A549 (cell line): ENCODE measurements around the gene XKR7. TPM values are rescaled to one million over a fixed set of nuclear protein-coding genes. Genes with fewer than 3 reads are reported as not detected.

Experiments used
- ATAC-seq, 2 experiments: fragments of 200-7000 bp in 1 of 2; fragments of >200 bp in 1 of 2; cut with Nextera tagmentation in 1 of 2; cut with Tn5 transposase in 1 of 2; 3 replicates each; pipeline versions ENCODE4 v1.8.0 to v1.9.1; 2018 to 2020; ENCODE audit warnings: mild to moderate bottlenecking in 1 of 2, moderate library complexity in 1 of 2
- CTCF ChIA-PET: fragments of 300-600 bp; sonication (Branson Sonifier 250); formaldehyde crosslinking; extraction: SDS; loops from one replicate; lab custom pipeline; 2021; ENCODE audit warnings: antibody characterized with exemption, inconsistent platforms; lab: Yijun Ruan, JAX
- POLR2A ChIA-PET: fragments of 350-600 bp; formaldehyde crosslinking; extraction: SDS; loops from one replicate; lab custom pipeline; 2021; ENCODE audit warnings: antibody characterized with exemption, inconsistent platforms; lab: Yijun Ruan, JAX
- DNase-seq, 2 experiments: peaks; one replicate each; pipeline versions ENCODE4 v3.0.0 to v3.0.0-alpha.2; 2011 to 2016; ENCODE audit warnings: low read depth in 1 of 2, low spot score in 1 of 2
- FAIRE-seq: peaks from 2 replicates; lab custom pipeline; 2011; peaks lifted over from hg19 to GRCh38; lab: Jason Lieb, UNC
- H3K27ac ChIP-seq, 2 experiments: fragments of >200 bp; sonication (Bioruptor Twin); formaldehyde crosslinking; 3 replicates each; pipeline ENCODE4 v1.5.1; 2016 to 2017
- H3K4me1 ChIP-seq: fragments of >200 bp; sonication (Bioruptor Twin); formaldehyde crosslinking; 3 replicates; pipeline ENCODE4 v1.6.1; 2016
- H3K4me2 ChIP-seq: fragments of >200 bp; sonication (Bioruptor Twin); formaldehyde crosslinking; 3 replicates; pipeline ENCODE4 v1.6.1; 2016
- H3K4me3 ChIP-seq: fragments of >200 bp; sonication (Bioruptor Twin); formaldehyde crosslinking; 3 replicates; pipeline ENCODE4 v1.5.1; 2016
- H3K9me3 ChIP-seq: fragments of >200 bp; sonication (Bioruptor Twin); formaldehyde crosslinking; 3 replicates; pipeline ENCODE4 v1.6.1; 2016
- BCL3 ChIP-seq: fragments of >200 bp; sonication (Bioruptor Twin); formaldehyde crosslinking; IDR thresholded peaks from 3 replicates; pipeline ENCODE4 v1.6.1; 2016
- BHLHE40 ChIP-seq: IDR thresholded peaks from 2 replicates; pipeline ENCODE4 v1.6.1; 2012; ENCODE audit warnings: low read depth, low read length, inconsistent platforms
- CHD2 ChIP-seq: fragments of 150-350 bp; IDR thresholded peaks from 2 replicates; pipeline ENCODE4 v1.6.1; 2014; ENCODE audit warnings: low read length; ENCODE audit not compliant: partially characterized antibody
- EP300 ChIP-seq, 2 experiments: fragments of >200 bp; sonication (Bioruptor Twin); formaldehyde crosslinking; IDR thresholded peaks; 2 replicates in 1 of 2; 3 replicates in 1 of 2; pipeline ENCODE4 v1.6.1; 2016 to 2017
- HES2 ChIP-seq: fragments of >200 bp; sonication (Bioruptor Twin); formaldehyde crosslinking; IDR thresholded peaks from 2 replicates; pipeline ENCODE4 v1.6.1; 2016
- HOXA7 ChIP-seq: fragments of 250-450 bp; sonication (Bioruptor Pico); IDR thresholded peaks from 2 replicates; pipeline ENCODE4 v1.5.0; 2020; ENCODE audit warnings: mild to moderate bottlenecking, moderate library complexity
- KDM1A ChIP-seq: fragments of 200-600 bp; sonication (generic); IDR thresholded peaks from 2 replicates; pipeline ENCODE4 v1.6.1; 2016; ENCODE audit warnings: low read depth, mild to moderate bottlenecking
- MAFK ChIP-seq: fragments of 450-650 bp; IDR thresholded peaks from 2 replicates; pipeline ENCODE4 v1.6.1; 2014; ENCODE audit not compliant: partially characterized antibody
- PBX3 ChIP-seq: IDR thresholded peaks from 2 replicates; pipeline ENCODE4 v1.6.1; 2012
- PHF8 ChIP-seq: fragments of 200-600 bp; sonication (generic); IDR thresholded peaks from 2 replicates; pipeline ENCODE4 v1.6.1; 2016; ENCODE audit warnings: low read depth, mild to moderate bottlenecking, antibody characterized with exemption, moderate library complexity, borderline replicate concordance
- POLR2A ChIP-seq: IDR thresholded peaks from 2 replicates; pipeline ENCODE4 v1.6.1; 2012; ENCODE audit warnings: mild to moderate bottlenecking, low read length
- RAD21 ChIP-seq, 2 experiments: fragments of >200 bp in 1 of 2; sonication (Bioruptor Twin) in 1 of 2; formaldehyde crosslinking in 1 of 2; IDR thresholded peaks in 1 of 2; conservative IDR thresholded peaks in 1 of 2; 2 replicates in 1 of 2; 3 replicates in 1 of 2; pipeline ENCODE4 v1.6.1; 2012 to 2018; ENCODE audit warnings: inconsistent platforms in 1 of 2
- RARB ChIP-seq: fragments of 250-450 bp; sonication (Bioruptor Pico); IDR thresholded peaks from 2 replicates; pipeline ENCODE4 v1.8.0; 2021; ENCODE audit warnings: mild to moderate bottlenecking, moderate library complexity
- RNF2 ChIP-seq: fragments of 200-600 bp; sonication (generic); IDR thresholded peaks from 2 replicates; pipeline ENCODE4 v1.6.1; 2016; ENCODE audit warnings: low read depth, mild to moderate bottlenecking, antibody characterized with exemption, moderate library complexity, borderline replicate concordance
- SREBF2 ChIP-seq: fragments of 450-650 bp; IDR thresholded peaks from 2 replicates; pipeline ENCODE4 v1.6.1; 2014; ENCODE audit warnings: mild to moderate bottlenecking, moderate library complexity
- TFCP2L1 ChIP-seq: fragments of 250-450 bp; sonication (Bioruptor Pico); IDR thresholded peaks from 2 replicates; pipeline ENCODE4 v1.5.0; 2021; ENCODE audit warnings: mild to moderate bottlenecking
- WGBS: methylation state at CpG from one replicate; pipeline ENCODE4 v1.1.6; 2017; ENCODE audit errors: missing lambda C conversion rate; 5-methylcytosine and 5-hydroxymethylcytosine counted together
- polyA plus RNA-seq, 4 experiments: library from polyadenylated mRNA; depleted of rRNA in 3 of 4; stranded (reverse); fragments of >200 nt; fragmentation: RNase III in 1 of 4; extraction: RNeasy Plus Mini Kit Qiagen cat#74134 plus additional on column Dnase treatment in 1 of 4; gene quantifications; 2 replicates in 3 of 4; 3 replicates in 1 of 4; pipeline ENCODE4 v1.2.3, GENCODE V29; 2011 to 2017
- TF ChIP-seq, protein P1 (sequence below): IDR thresholded peaks from 2 replicates; pipeline ENCODE4 v1.6.1; 2012

Gene XKR7
- polyA plus RNA-seq, 2 of the 4 experiments (the other 2 are of a cell fraction), result 0.01 TPM; not detected in 1

GRCh38 chr20:32040142-32040953 is 72.4 kb downstream of the XKR7 start:
- Histone ChIP-seq H3K4me3 (no peak overlapping the region), H3K4me2 (no peak overlapping the region), H3K9me3 (no peaks in the 10 kb centered on the region), H3K27ac (no peak overlapping the region), H3K4me1 (peaks cover 16% of the 10 kb centered on the region; the same call in 1 of the 3 replicates)
- ATAC-seq, result no peak
- ChIA-PET CTCF (interaction anchor here (0.7 to 4.9 kb wide), 6 partner anchors 9 to 509 kb away, joined by 3 to 48 read pairs (median 5); no protein-coding TSS in a partner anchor), POLR2A (interaction anchor here (0.7 kb wide), 1 partner anchor 317 kb away, joined by 3 read pairs; no protein-coding TSS in a partner anchor)
- WGBS, result 57% methylated on average over 6 of the region's 10 CpGs
- no peak for DNase-seq
- no peak for FAIRE-seq
- peak; percentile 34 for TF ChIP-seq MAFK
- no peak for TF ChIP-seq RARB

GRCh38 chr20:32045999-32046398 is 78.0 kb downstream of the XKR7 start:
- CTCF ChIA-PET, result interaction anchor here (1.6 to 1.8 kb wide), 2 partner anchors 14 to 223 kb away, joined by 4 to 6 read pairs; no protein-coding TSS in a partner anchor
- POLR2A ChIA-PET, result no interaction called here
- Histone ChIP-seq H3K4me1 (no peaks in the 10 kb centered on the region), H3K4me2 (no peak overlapping the region)
- ATAC-seq, result no peak
- no peak for TF ChIP-seq PBX3
- no peak for TF ChIP-seq TFCP2L1 (CRISPR knock-in tag)
- TF ChIP-seq CHD2, result no peak
- no peak for TF ChIP-seq SREBF2
- TF ChIP-seq HES2, result no peak
- TF ChIP-seq, all 56 proteins: peak for 0
- no peak overlapping the region for H3K4me3 ChIP-seq
- no peak overlapping the region for H3K27ac ChIP-seq
- no peaks in the 10 kb centered on the region for H3K9me3 ChIP-seq
- FAIRE-seq (no peak), DNase-seq (no peak)
- WGBS, result 53% methylated on average over 3 of the region's 3 CpGs

DNA sequence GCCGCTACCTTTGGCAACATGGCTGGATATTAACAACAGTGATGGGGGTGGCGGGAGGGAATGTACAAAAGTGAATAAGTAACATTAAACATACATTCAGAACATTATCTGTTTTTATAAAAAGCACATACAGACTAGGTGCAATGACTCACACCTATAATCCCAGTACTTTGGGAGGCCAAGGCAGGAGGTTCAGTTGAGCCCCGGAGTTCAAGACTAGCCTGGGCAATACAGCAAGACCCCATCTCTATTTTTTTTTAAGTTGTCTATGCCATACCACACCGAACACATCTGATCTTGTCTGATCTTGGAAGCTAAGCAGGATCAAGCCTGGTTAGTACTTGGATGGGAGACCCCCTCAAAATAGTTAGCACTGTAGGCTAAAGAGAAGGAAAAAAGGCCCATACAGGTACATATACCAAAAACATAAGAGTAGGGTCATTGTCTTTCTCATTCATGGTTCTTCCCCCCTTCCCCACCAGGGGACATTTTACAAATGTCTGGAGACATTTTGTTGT is 82.4 kb downstream of the XKR7 start:
- DNase-seq, result no peak
- TF ChIP-seq EP300 (IDR thresholded peaks at IDR 0.05), result no peak
- no peak for FAIRE-seq
- H3K4me3 ChIP-seq, result no peak overlapping the region
- H3K4me1 ChIP-seq, result no peaks in the 10 kb centered on the region; the same call in 2 of the 3 replicates
- H3K27ac ChIP-seq, result no peak overlapping the region
- ATAC-seq, result no peak
- no peaks in the 10 kb centered on the region for H3K9me3 ChIP-seq
- no peak overlapping the region for H3K4me2 ChIP-seq
- ChIA-PET POLR2A (no interaction called here), CTCF (interaction anchor here (1.2 kb wide), 1 partner anchor 10 kb away, joined by 3 read pairs; no protein-coding TSS in a partner anchor)
- 59% methylated on average over 4 of the region's 4 CpGs for WGBS

DNA sequence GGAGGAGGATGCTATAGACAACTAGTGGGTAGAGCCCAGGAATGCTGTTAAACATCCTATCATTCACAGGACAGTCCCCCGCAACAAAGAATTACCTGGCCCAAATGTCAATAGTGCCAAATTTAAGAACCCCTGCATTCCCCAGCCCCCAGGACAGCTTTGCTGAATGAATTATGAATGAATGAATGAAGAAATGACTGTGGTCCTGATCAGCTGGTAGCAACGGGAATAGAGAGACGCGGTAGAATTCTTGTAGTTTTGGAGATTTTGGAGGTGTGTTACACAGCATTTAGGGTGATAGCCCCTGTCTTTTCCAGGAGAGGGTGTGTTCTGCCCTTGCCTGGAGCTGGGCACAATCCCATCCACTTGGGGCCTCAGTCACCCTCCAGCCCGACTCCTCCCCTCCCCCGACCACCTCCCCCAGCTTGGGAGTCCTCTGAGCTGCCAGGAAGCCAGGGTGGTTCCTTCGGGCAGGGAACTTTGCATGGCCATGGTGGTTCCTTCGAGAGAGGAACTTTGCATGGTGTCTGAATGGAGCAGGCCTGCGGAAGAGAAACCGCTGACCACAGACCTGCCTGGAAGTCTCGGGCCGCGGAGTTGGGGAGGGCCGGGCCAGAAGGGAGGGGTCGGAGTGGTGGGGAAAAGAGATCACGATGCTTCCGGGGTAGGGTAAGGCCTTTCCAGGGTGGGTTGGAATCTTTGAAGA is 83.1 kb downstream of the XKR7 start:
- CTCF ChIA-PET, result interaction anchor here (1.2 kb wide), 1 partner anchor 9 kb away, joined by 3 read pairs; no protein-coding TSS in a partner anchor
- ATAC-seq, result no peak
- WGBS, result 68% methylated on average over 9 of the region's 17 CpGs

More for the DNA sequence above, 83.1 kb downstream of the XKR7 start:
- Histone ChIP-seq H3K9me3 (no peaks in the 10 kb centered on the region), H3K4me2 (no peak overlapping the region), H3K27ac (no peak overlapping the region), H3K4me1 (no peaks in the 10 kb centered on the region; the same call in 2 of the 3 replicates), H3K4me3 (no peak overlapping the region)
- no peak for TF ChIP-seq RNF2
- TF ChIP-seq BCL3, result no peak
- no peak for TF ChIP-seq POLR2A
- no peak for TF ChIP-seq RAD21 (conservative IDR thresholded peaks at IDR 0.05 in 1 of 2, IDR thresholded peaks at IDR 0.05 in 1 of 2)
- no peak for TF ChIP-seq PHF8
- TF ChIP-seq KDM1A, result no peak
- no peak for TF ChIP-seq HOXA7 (CRISPR knock-in tag)
- TF ChIP-seq, protein P1, sequence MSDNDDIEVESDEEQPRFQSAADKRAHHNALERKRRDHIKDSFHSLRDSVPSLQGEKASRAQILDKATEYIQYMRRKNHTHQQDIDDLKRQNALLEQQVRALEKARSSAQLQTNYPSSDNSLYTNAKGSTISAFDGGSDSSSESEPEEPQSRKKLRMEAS, result no peak
- TF ChIP-seq BHLHE40, result no peak
- DNase-seq (no peak), FAIRE-seq (no peak)
- POLR2A ChIA-PET, result no interaction called here
